ENCODE measurements around the gene ADAMTS7.

- no peak for TF ChIP-seq PATZ1 (CRISPR knock-in tag; IDR thresholded peaks at IDR 0.05; ENCODE audit: borderline replicate concordance)
- TF ChIP-seq RARB (CRISPR knock-in tag; IDR thresholded peaks at IDR 0.05) = no peak
- TF ChIP-seq TSHZ2 (CRISPR knock-in tag; IDR thresholded peaks at IDR 0.05) = no peak
- no peak for TF ChIP-seq ZNF8 (CRISPR knock-in tag; IDR thresholded peaks at IDR 0.05)
- no peak for TF ChIP-seq ZFP30 (CRISPR knock-in tag; IDR thresholded peaks at IDR 0.05)
- no peak for TF ChIP-seq ISL1 (CRISPR knock-in tag; IDR thresholded peaks at IDR 0.05)
- TF ChIP-seq CSDC2 (CRISPR knock-in tag; IDR thresholded peaks at IDR 0.05) = no peak
- TF ChIP-seq GLIS3 (CRISPR knock-in tag; IDR thresholded peaks at IDR 0.05) = no peak
- no peak for TF ChIP-seq ZFP3 (CRISPR knock-in tag; IDR thresholded peaks at IDR 0.05)
- TF ChIP-seq CREB5 (CRISPR knock-in tag; IDR thresholded peaks at IDR 0.05; ENCODE audit: low read depth) = no peak
Measured at GRCh38 chr15:78840661-78841375, 29.6 kb upstream of the ADAMTS7 start.

Data from SK-N-SH treated with all-trans-retinoic acid at 6 μM for 48 hours (cell line).